Activated naive CD8-positive, alpha-beta T cell treated with anti-CD3 and anti-CD28 coated beads, Interleukin-2, amount 10 ng/mL, durations not matched to agents 7 days and 5 days (primary cell): ENCODE measurements around the gene KCNE5. TPM values are rescaled to one million over a fixed set of nuclear protein-coding genes. Genes with fewer than 3 reads are reported as not detected.
A peak's percentile ranks its signal among the peaks of the same experiment; 100 is the strongest.
"Not testable (repeated sequence)": the region's sequence is repeated elsewhere in the genome, so short reads cannot be mapped to it uniquely, and the experiment has no call there.

ENCODE experiments used
- ATAC-seq: fragments of 150-1000 bp; cut with Tn5 transposase; one replicate; pipeline ENCODE4 v1.10.0; 2021; ENCODE audit warnings: low read depth, moderate library complexity
- POLR2A ChIA-PET: fragments of 350-600 bp; sonication (Branson Sonifier 250); formaldehyde crosslinking; loops from one replicate; lab custom pipeline; 2021; ENCODE audit warnings: antibody characterized with exemption; lab: Charles Lee
- DNase-seq: peaks from one replicate; pipeline ENCODE4 v3.0.0; 2021
- H3K27ac Mint-ChIP-seq: one replicate; pipeline ENCODE4 v1.8.0; 2022; ENCODE audit warnings: mild to moderate bottlenecking, mixed read lengths
- H3K27me3 Mint-ChIP-seq: one replicate; pipeline ENCODE4 v1.8.0; 2022; ENCODE audit warnings: mild to moderate bottlenecking, moderate library complexity, mixed read lengths
- H3K36me3 Mint-ChIP-seq: one replicate; pipeline ENCODE4 v1.8.0; 2021; ENCODE audit warnings: mild to moderate bottlenecking, mixed read lengths
- H3K4me1 Mint-ChIP-seq: one replicate; pipeline ENCODE4 v1.8.0; 2021; ENCODE audit warnings: mixed read lengths
- H3K4me3 Mint-ChIP-seq: one replicate; pipeline ENCODE4 v1.8.0; 2022; ENCODE audit warnings: mild to moderate bottlenecking, moderate library complexity, mixed read lengths
- H3K9me3 Mint-ChIP-seq: one replicate; pipeline ENCODE4 v1.8.0; 2021; ENCODE audit warnings: mixed read lengths
- total RNA-seq, 2 experiments: library from RNA; stranded (reverse); gene quantifications; one replicate each; pipeline ENCODE4 v1.2.3, GENCODE V29; 2021

Gene KCNE5
- total RNA-seq, 2 experiments from 2014 or later: 0.40 TPM; not detected in 1

GRCh38 chrX:109638158-109638557 lies 13.2 kb upstream of the KCNE5 start:
- DNase-seq: no peak
- Mint-ChIP-seq H3K4me3 (peak overlapping the region; percentile 26), H3K27ac (peak overlapping the region; percentile 73), H3K36me3 (peaks cover 13% of the 10 kb centered on the region), H3K4me1 (peaks cover 13% of the 10 kb centered on the region), H3K27me3 (no peaks in the 10 kb centered on the region), H3K9me3 (no peaks in the 10 kb centered on the region)
- POLR2A ChIA-PET: interaction anchor here (0.8 kb wide), 1 partner anchor 68 kb away, joined by 4 read pairs; no protein-coding TSS in a partner anchor
- ATAC-seq: no peak

GRCh38 chrX:109637477-109637876 lies 12.5 kb upstream of the KCNE5 start:
- not testable (repeated sequence) for DNase-seq, H3K4me3 Mint-ChIP-seq

GRCh38 chrX:109635146-109635545 lies 10.2 kb upstream of the KCNE5 start:
- DNase-seq (no peak), ATAC-seq (no peak)
- H3K27ac Mint-ChIP-seq: no peak overlapping the region
- no peaks in the 10 kb centered on the region for H3K27me3 Mint-ChIP-seq
- H3K4me1 Mint-ChIP-seq: peaks cover 13% of the 10 kb centered on the region
- POLR2A ChIA-PET: interaction anchor here (1.5 kb wide), 1 partner anchor 98 kb away, joined by 4 read pairs; the partner anchor contains the start of gene NXT2
- H3K9me3 Mint-ChIP-seq: no peaks in the 10 kb centered on the region
- no peak overlapping the region for H3K4me3 Mint-ChIP-seq
- peaks cover 9% of the 10 kb centered on the region for H3K36me3 Mint-ChIP-seq

More at GRCh38 chrX:109637477-109637876, 12.5 kb upstream of the KCNE5 start:
- Mint-ChIP-seq H3K4me1 (peaks cover 13% of the 10 kb centered on the region), H3K36me3 (peaks cover 13% of the 10 kb centered on the region)
- H3K9me3 Mint-ChIP-seq, ATAC-seq, H3K27ac Mint-ChIP-seq, POLR2A ChIA-PET, H3K27me3 Mint-ChIP-seq: not testable (repeated sequence)

- Mint-ChIP-seq H3K9me3 (no peaks in the 10 kb centered on the region), H3K4me3 (no peak overlapping the region), H3K36me3 (peaks cover 6% of the 10 kb centered on the region), H3K27ac (no peak overlapping the region), H3K4me1 (peaks cover 3% of the 10 kb centered on the region), H3K27me3 (no peaks in the 10 kb centered on the region)
- POLR2A ChIA-PET: no interaction called here
- ATAC-seq (no peak), DNase-seq (no peak)
Measured at GRCh38 chrX:109632906-109633504, 8.0 kb upstream of the KCNE5 start.

GRCh38 chrX:109629310-109629709 lies 4.3 kb upstream of the KCNE5 start:
- peaks cover 7% of the 10 kb centered on the region for H3K36me3 Mint-ChIP-seq
- H3K4me1 Mint-ChIP-seq: peaks cover 4% of the 10 kb centered on the region
- ATAC-seq (no peak), DNase-seq (no peak)
- H3K27ac Mint-ChIP-seq: no peak overlapping the region
- H3K27me3 Mint-ChIP-seq: no peaks in the 10 kb centered on the region
- POLR2A ChIA-PET: no interaction called here
- H3K4me3 Mint-ChIP-seq: no peak overlapping the region
- H3K9me3 Mint-ChIP-seq: no peaks in the 10 kb centered on the region

GRCh38 chrX:109626637-109627036 lies 1.7 kb upstream of the KCNE5 start:
- POLR2A ChIA-PET: no interaction called here
- Mint-ChIP-seq H3K27ac (no peak overlapping the region), H3K36me3 (peaks cover 8% of the 10 kb centered on the region), H3K27me3 (no peaks in the 10 kb centered on the region), H3K4me1 (peaks cover 4% of the 10 kb centered on the region), H3K9me3 (no peaks in the 10 kb centered on the region), H3K4me3 (no peak overlapping the region)
- DNase-seq (no peak), ATAC-seq (no peak)

GRCh38 chrX:109623997-109624396 lies 975 bp downstream of the KCNE5 start:
- peaks cover 4% of the 10 kb centered on the region for H3K4me1 Mint-ChIP-seq
- H3K36me3 Mint-ChIP-seq: peaks cover 8% of the 10 kb centered on the region
- no peak for ATAC-seq
- no peak overlapping the region for H3K27ac Mint-ChIP-seq
- no peaks in the 10 kb centered on the region for H3K9me3 Mint-ChIP-seq
- no peak overlapping the region for H3K4me3 Mint-ChIP-seq
- POLR2A ChIA-PET: no interaction called here
- no peak for DNase-seq
- no peaks in the 10 kb centered on the region for H3K27me3 Mint-ChIP-seq

GRCh38 chrX:109622270-109622669 lies 2.7 kb downstream of the KCNE5 start:
- Mint-ChIP-seq H3K27ac (no peak overlapping the region), H3K9me3 (no peaks in the 10 kb centered on the region), H3K36me3 (peaks cover 1% of the 10 kb centered on the region), H3K27me3 (no peaks in the 10 kb centered on the region), H3K4me3 (no peak overlapping the region), H3K4me1 (no peaks in the 10 kb centered on the region)
- POLR2A ChIA-PET: no interaction called here
- no peak for DNase-seq
- no peak for ATAC-seq

GRCh38 chrX:109619771-109620170 lies 5.2 kb downstream of the KCNE5 start:
- Mint-ChIP-seq H3K27me3 (no peaks in the 10 kb centered on the region), H3K36me3 (peaks cover 1% of the 10 kb centered on the region), H3K9me3 (no peaks in the 10 kb centered on the region), H3K4me1 (no peaks in the 10 kb centered on the region), H3K27ac (no peak overlapping the region), H3K4me3 (no peak overlapping the region)
- POLR2A ChIA-PET: no interaction called here
- no peak for DNase-seq
- no peak for ATAC-seq

GRCh38 chrX:109614951-109615350 lies 10.0 kb downstream of the KCNE5 start:
- H3K27me3 Mint-ChIP-seq: peaks cover 4% of the 10 kb centered on the region
- H3K36me3 Mint-ChIP-seq: no peaks in the 10 kb centered on the region
- no peaks in the 10 kb centered on the region for H3K9me3 Mint-ChIP-seq
- DNase-seq (no peak), ATAC-seq (no peak)
- no peak overlapping the region for H3K4me3 Mint-ChIP-seq
- POLR2A ChIA-PET: no interaction called here
- no peaks in the 10 kb centered on the region for H3K4me1 Mint-ChIP-seq
- no peak overlapping the region for H3K27ac Mint-ChIP-seq

- DNase-seq: no peak
- H3K9me3 Mint-ChIP-seq: no peaks in the 10 kb centered on the region
- no peak for ATAC-seq
- POLR2A ChIA-PET: no interaction called here
- peaks cover 20% of the 10 kb centered on the region for H3K27me3 Mint-ChIP-seq
- H3K4me1 Mint-ChIP-seq: no peaks in the 10 kb centered on the region
- no peaks in the 10 kb centered on the region for H3K36me3 Mint-ChIP-seq
- no peak overlapping the region for H3K27ac Mint-ChIP-seq
- H3K4me3 Mint-ChIP-seq: no peak overlapping the region
Measured at GRCh38 chrX:109601486-109601885, 23.5 kb downstream of the KCNE5 start.

- no peak overlapping the region for H3K27ac Mint-ChIP-seq
- DNase-seq (no peak), ATAC-seq (no peak)
- H3K9me3 Mint-ChIP-seq: no peaks in the 10 kb centered on the region
- peaks cover 20% of the 10 kb centered on the region for H3K27me3 Mint-ChIP-seq
- H3K4me1 Mint-ChIP-seq: no peaks in the 10 kb centered on the region
- POLR2A ChIA-PET: no interaction called here
- no peak overlapping the region for H3K4me3 Mint-ChIP-seq
- no peaks in the 10 kb centered on the region for H3K36me3 Mint-ChIP-seq
Measured at GRCh38 chrX:109600237-109600651, 24.7 kb downstream of the KCNE5 start.

- DNase-seq (no peak), ATAC-seq (no peak)
- no peaks in the 10 kb centered on the region for H3K4me1 Mint-ChIP-seq
- no peaks in the 10 kb centered on the region for H3K36me3 Mint-ChIP-seq
- H3K27me3 Mint-ChIP-seq: peaks cover 10% of the 10 kb centered on the region
- POLR2A ChIA-PET: no interaction called here
- no peak overlapping the region for H3K4me3 Mint-ChIP-seq
- no peak overlapping the region for H3K27ac Mint-ChIP-seq
- H3K9me3 Mint-ChIP-seq: no peaks in the 10 kb centered on the region
Measured at GRCh38 chrX:109596015-109596414, 29.0 kb downstream of the KCNE5 start.

- peaks cover 3% of the 10 kb centered on the region for H3K27me3 Mint-ChIP-seq
- H3K9me3 Mint-ChIP-seq: no peaks in the 10 kb centered on the region
- DNase-seq (no peak), ATAC-seq (no peak)
- H3K27ac Mint-ChIP-seq: no peak overlapping the region
- no peak overlapping the region for H3K4me3 Mint-ChIP-seq
- H3K4me1 Mint-ChIP-seq: no peaks in the 10 kb centered on the region
- no peaks in the 10 kb centered on the region for H3K36me3 Mint-ChIP-seq
- POLR2A ChIA-PET: no interaction called here
Measured at GRCh38 chrX:109590176-109590575, 34.8 kb downstream of the KCNE5 start.
